ENCODE measurements around the gene USF3. TPM values are rescaled to one million over a fixed set of nuclear protein-coding genes. Genes with fewer than 3 reads are reported as not detected.

Gene USF3
- total and polyA plus RNA-seq, 2 of the 4 experiments (the other 2 are of a cell fraction): 3.0 to 5.2 TPM

GRCh38 chr3:113698956-113699355 lies 2.5 kb upstream of the USF3 start:
- in situ Hi-C loops (cut with MboI; ENCODE audit: low sequenced_read_pairs): no loop called here
- CTCF ChIA-PET: interaction anchor here (1.4 kb wide), 1 partner anchor 20 kb away, joined by 3 read pairs; no protein-coding TSS in a partner anchor

More at GRCh38 chr3:113698956-113699355, 2.5 kb upstream of the USF3 start:
- ATAC-seq (ENCODE audit: low read depth) (no peak), DNase-seq (peak; percentile 4)
- 0 out of 2 replicates have a peak overlapping the region, but pooled peaks have one; percentile 9 for H3K4me3 ChIP-seq (ENCODE audit: insufficient read depth, low read depth, low read length)
- POLR2A ChIA-PET (ENCODE audit: unreplicated experiment): no interaction called here
- H2BK20ac ChIP-seq (ENCODE audit: low read depth, low read length): no peak overlapping the region
- H3K9me3 ChIP-seq (ENCODE audit: control insufficient read depth, insufficient read depth, low read length): no peaks in the 10 kb centered on the region
- WGBS, 2 experiments (ENCODE audit: extremely low coverage in 2 of 2, insufficient read length in 1 of 2): 20% methylated on average over 1 of the region's 24 CpGs; no CpG with 5 or more reads in 1 of the 2 experiments
- H3K23ac ChIP-seq (ENCODE audit: low read depth, low read length): no peak overlapping the region
- no peaks in the 10 kb centered on the region; the same call in 1 of the 2 replicates for H3K9me1 ChIP-seq (ENCODE audit: insufficient read depth, low read length)
- H3K27ac ChIP-seq (ENCODE audit: insufficient read depth, low read length): no peak overlapping the region
- H2BK5ac ChIP-seq (ENCODE audit: low read depth, low read length, poor library complexity, severe bottlenecking): no peak overlapping the region
- peak overlapping the region; percentile 48 for H2AK9ac ChIP-seq (replicated peaks; ENCODE audit: low read depth, low read length, poor library complexity)
- H4K8ac ChIP-seq (ENCODE audit: low read depth in 2 of 2, low read length in 2 of 2): peak overlapping the region in 1 of 2 experiments; percentile 63; a peak in 1 of 4 replicates
- peak overlapping the region; percentile 37 for H3K4me2 ChIP-seq (ENCODE audit: low read depth, low read length)
- peak overlapping the region; percentile 88 for H2AFZ ChIP-seq (replicated peaks; ENCODE audit: low read length, poor library complexity)
- no peak overlapping the region for H2BK120ac ChIP-seq (ENCODE audit: low read depth, low read length)
- no peak overlapping the region for H3K18ac ChIP-seq (ENCODE audit: low read depth, low read length)
- peak overlapping the region; percentile 4; the same call in 1 of the 2 replicates for H3K4ac ChIP-seq (ENCODE audit: low read depth, low read length)
- H3K27me3 ChIP-seq (ENCODE audit: control insufficient read depth, insufficient read depth, low read length): no peaks in the 10 kb centered on the region
- BruUV-seq (replicated peaks): no TSS peak
- peaks cover 4% of the 10 kb centered on the region for H3K4me1 ChIP-seq (ENCODE audit: control insufficient read depth, insufficient read depth, low read length)
- no peak overlapping the region for H2BK15ac ChIP-seq (ENCODE audit: low read depth, low read length)
- no peaks in the 10 kb centered on the region for H4K20me1 ChIP-seq (ENCODE audit: insufficient read depth, low read length)
- H3K36me3 ChIP-seq (ENCODE audit: control insufficient read depth, insufficient read depth, low read length): no peaks in the 10 kb centered on the region
- peak overlapping the region; percentile 61 for H4K5ac ChIP-seq (ENCODE audit: low read depth, low read length)
- H3K14ac ChIP-seq (replicated peaks; ENCODE audit: low read depth, low read length): peak overlapping the region; percentile 14; the same call in 1 of the 2 replicates
- intact Hi-C loops (cut with micrococcal nuclease) (no loop called here), dilution Hi-C loops (cut with HindIII; ENCODE audit: low sequenced_read_pairs, unreplicated experiment) (no loop called here)
- peaks cover 15 to 29% of the 10 kb centered on the region in 2 experiments for H3K79me1 ChIP-seq (ENCODE audit: low read depth in 1 of 2, low read length in 2 of 2)
- no peak overlapping the region for H3K9ac ChIP-seq (ENCODE audit: low read depth, low read length)
- H4K91ac ChIP-seq (ENCODE audit: insufficient read depth, low read depth, low read length): no peak overlapping the region
- no peak overlapping the region for H3K56ac ChIP-seq (ENCODE audit: extremely low read depth, insufficient read depth, low read length)
- TF ChIP-seq RFX5 (IDR thresholded peaks at IDR 0.05; ENCODE audit: low read depth, low read length) (no peak), CTCF (conservative IDR thresholded peaks at IDR 0.05; ENCODE audit: low read depth, low read length) (no peak), FOS (IDR thresholded peaks at IDR 0.05; ENCODE audit: low read depth, low read length) (no peak), RCOR1 (IDR thresholded peaks at IDR 0.05; ENCODE audit: insufficient replicate concordance, low read length) (no peak), MAZ (IDR thresholded peaks at IDR 0.05; ENCODE audit: borderline replicate concordance, low read depth, low read length) (no peak), BHLHE40 (IDR thresholded peaks at IDR 0.05; ENCODE audit: low read depth, low read length) (no peak), ELK1 (IDR thresholded peaks at IDR 0.05; ENCODE audit: borderline replicate concordance, low read depth, low read length) (no peak), MXI1 (IDR thresholded peaks at IDR 0.05; ENCODE audit: borderline replicate concordance, low read depth, low read length) (no peak), CEBPB (IDR thresholded peaks at IDR 0.05; ENCODE audit: low read depth, low read length) (no peak), CHD1 (IDR thresholded peaks at IDR 0.05; ENCODE audit: low read depth, low read length) (no peak)
- TF ChIP-seq, protein P1, sequence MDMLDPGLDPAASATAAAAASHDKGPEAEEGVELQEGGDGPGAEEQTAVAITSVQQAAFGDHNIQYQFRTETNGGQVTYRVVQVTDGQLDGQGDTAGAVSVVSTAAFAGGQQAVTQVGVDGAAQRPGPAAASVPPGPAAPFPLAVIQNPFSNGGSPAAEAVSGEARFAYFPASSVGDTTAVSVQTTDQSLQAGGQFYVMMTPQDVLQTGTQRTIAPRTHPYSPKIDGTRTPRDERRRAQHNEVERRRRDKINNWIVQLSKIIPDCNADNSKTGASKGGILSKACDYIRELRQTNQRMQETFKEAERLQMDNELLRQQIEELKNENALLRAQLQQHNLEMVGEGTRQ (IDR thresholded peaks at IDR 0.05; ENCODE audit: low read depth, low read length): no peak
- H2AK5ac ChIP-seq (ENCODE audit: low read depth, low read length): no peak overlapping the region
